ENCODE data around the gene CABLES1.

- no peak for TF ChIP-seq POLR2A (IDR thresholded peaks at IDR 0.05)
- TF ChIP-seq CTCF (IDR thresholded peaks at IDR 0.05): no peak
Measured at GRCh38 chr18:23302851-23303527, 167.7 kb downstream of the CABLES1 start.

All from vagina (tissue), 2 donors.